K562 treated with DMSO at 1 percent for 12 hours (cell line): Measurements from ENCODE around the gene RNF224. TPM values are rescaled to one million over a fixed set of nuclear protein-coding genes. Genes with fewer than 3 reads are reported as not detected.

Source experiments
- total RNA-seq: library from RNA; unstranded; fragments of 300-600 nt; gene quantifications from 2 replicates; pipeline ENCODE4 v1.2.3, GENCODE V29; 2022; ENCODE audit not compliant: insufficient read depth

The RNF224 gene
- total RNA-seq, result not detected in 2 replicates

DNA sequence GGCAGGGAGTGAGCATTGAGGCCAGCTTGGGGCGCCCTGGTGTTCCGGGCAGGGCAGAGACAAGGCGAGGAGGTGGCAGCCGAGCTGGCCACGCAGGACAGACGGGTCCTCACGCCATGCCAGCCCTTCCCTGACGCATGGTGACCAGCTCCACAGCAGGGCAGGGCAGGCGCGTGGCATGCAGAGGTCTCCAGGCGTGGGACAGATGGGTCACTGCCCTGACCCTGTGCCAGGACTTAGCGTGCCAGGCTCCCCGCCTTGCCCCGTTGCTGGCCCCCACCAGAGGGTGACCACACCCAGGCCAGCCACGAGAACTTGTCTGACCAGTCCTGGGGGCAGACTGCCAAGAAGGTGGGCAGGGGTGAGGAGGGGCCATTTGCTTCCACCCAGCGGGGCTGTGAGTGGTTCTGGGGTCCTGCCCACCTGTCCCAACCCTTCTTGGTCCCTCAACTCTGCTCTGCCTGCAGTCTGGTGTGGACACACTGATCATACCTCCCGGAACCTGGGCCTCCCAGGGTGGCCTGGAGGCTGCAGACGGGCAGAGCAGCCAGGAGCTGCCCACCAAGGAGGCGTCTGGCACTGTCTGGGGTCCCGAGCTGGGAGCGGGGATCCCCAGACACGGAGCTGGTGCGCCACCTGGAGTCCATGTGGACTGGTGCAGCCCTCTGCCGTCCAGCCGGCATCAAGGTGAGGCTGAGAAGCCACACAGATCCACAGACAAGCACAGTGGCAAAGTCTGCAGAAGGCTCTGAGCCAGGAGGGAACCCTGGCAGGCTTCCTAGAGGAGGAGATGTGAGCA lies at the start of gene RNF224:
Gene RNF224 (plus strand): TSS at position 449 of the 799 bp plus-strand sequence. CDS start 834 bp downstream, outside the sequence.

DNA sequence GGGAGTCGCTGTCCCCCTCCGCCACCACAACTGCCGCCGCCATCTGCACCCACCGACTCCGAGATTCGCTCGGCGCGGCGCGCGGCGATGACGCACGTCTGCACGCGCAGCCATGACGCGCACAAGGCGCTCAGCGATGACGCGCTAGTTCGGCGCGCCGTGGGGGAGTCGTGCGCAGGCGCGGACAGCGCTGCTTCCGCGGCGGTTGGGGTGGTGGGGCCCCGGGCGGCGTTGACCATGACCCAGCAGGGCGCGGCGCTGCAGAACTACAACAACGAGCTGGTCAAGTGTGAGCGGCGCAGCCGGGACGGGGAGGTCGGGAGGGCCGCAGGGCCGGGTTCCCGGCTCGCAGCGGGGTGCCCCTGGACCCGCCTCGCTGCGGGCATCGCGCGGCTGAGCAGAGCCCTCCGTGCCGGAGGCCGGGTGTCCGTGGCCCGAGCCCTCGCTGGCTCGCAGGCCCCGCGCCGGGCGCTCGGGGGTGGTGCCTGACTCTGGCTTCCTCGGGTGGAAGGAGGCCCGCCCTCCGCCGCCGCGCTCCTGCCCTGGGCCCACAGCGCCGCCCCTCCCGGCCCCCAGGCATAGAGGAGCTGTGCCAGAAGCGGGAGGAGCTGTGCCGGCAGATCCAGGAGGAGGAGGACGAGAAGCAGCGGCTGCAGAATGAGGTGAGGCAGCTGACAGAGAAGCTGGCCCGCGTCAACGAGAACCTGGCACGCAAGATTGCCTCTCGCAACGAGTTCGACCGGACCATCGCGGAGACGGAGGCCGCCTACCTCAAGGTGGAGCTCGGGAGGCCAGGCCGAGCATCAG lies 38.6 kb upstream of the RNF224 start, which contains the start of the genes ANAPC2 and SSNA1:
Gene ANAPC2 (minus strand): TSS at position 71 of the 807 bp plus-strand sequence. CDS start 28 bp downstream, at position 43.
Gene SSNA1 (plus strand): TSS at position 187 of the 807 bp plus-strand sequence. CDS start 51 bp downstream, at position 238.

DNA sequence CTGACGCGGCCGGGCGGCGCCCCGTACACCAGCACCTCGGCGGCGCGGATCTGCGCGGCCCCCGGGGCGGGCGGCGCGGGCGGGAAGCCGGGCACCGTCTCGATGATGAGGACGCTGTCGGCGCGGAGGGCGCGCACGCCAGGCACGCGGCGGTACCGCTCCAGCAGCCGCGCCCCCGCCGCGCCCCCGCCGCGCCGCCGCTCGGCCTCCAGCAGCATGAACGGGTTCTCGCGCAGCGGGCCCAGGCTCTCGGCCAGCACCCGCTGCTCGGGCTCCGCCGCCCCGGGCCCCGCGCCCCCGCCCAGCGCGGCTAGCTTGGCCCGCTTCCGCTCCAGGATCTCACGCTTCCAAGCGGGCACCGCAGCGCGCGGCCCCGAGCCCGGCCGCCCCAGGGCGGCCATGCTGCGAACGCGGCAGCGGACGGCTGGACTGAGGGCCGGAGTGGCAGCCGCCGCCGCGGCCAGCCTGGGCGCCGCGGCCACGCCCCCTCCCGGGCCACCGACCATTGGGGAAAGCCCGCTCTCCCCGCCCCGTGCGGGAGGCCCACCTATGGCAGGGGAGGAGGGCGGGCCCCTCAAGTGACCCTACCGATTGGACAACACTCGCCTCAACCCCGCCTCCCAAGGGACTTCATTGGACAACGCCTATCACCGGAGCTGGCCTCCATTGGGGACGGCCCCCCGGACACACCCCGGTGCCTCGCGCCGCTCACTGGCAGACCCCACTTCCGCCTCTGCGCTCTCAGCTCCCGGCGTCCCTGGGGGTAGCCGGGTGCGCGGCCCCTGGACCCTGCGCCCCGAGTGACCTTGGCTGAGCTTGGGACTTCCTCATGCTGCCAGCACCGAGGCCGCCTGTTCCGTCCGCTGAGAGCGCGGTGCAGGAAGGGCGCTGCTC lies 26.7 kb upstream of the RNF224 start, which contains the start of gene TPRN:
Gene TPRN (minus strand): TSS at position 431 of the 894 bp plus-strand sequence. CDS start 30 bp downstream, at position 401.

DNA sequence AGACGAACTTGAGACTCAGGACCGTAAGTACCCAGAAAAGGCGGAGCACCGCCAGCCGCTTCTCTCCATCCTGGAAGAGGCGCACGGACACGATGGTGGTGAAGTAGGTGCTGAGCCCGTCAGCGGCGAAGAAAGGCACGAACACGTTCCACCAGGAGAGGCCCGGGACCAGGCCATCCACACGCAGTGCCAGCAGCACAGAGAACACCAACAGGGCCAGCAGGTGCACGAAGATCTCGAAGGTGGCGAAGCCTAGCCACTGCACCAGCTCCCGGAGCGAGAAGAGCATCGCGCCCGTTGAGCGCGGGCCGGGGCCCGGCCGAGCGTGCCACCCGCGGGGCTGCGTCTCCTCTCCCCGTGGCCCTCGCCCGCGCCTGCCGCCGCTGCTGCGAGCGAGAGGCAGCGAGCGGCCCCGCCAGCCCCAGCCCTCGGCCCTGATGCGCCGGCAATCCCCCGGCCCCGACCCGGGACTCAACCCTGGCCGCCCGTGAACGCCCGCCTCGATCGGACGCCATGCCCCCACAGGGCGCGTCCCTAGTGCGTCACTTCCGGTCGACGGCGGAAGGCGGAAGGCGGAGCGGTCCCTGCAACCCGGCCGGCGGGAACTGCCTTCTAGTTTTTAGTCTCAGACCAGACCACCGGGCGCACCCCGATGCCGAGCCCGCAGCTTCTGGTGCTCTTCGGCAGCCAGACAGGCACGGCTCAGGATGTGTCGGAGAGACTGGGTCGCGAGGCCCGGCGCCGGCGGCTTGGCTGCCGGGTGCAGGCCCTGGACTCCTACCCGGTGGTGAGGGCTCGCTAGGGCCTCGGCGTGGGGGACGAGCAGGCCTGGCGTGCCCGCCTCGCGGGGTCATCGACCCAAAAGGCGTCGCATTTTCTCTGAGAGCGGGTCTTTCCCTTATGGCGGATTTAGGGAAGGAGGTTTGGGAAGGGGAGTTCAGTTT lies 21.9 kb upstream of the RNF224 start, which contains the start of the genes NDOR1 and TMEM203:
Gene NDOR1 (plus strand): TSS at position 575 of the 944 bp plus-strand sequence. CDS start 78 bp downstream, at position 653.
Gene TMEM203 (minus strand): TSS at position 523 of the 944 bp plus-strand sequence. CDS start 234 bp downstream, at position 289.

DNA sequence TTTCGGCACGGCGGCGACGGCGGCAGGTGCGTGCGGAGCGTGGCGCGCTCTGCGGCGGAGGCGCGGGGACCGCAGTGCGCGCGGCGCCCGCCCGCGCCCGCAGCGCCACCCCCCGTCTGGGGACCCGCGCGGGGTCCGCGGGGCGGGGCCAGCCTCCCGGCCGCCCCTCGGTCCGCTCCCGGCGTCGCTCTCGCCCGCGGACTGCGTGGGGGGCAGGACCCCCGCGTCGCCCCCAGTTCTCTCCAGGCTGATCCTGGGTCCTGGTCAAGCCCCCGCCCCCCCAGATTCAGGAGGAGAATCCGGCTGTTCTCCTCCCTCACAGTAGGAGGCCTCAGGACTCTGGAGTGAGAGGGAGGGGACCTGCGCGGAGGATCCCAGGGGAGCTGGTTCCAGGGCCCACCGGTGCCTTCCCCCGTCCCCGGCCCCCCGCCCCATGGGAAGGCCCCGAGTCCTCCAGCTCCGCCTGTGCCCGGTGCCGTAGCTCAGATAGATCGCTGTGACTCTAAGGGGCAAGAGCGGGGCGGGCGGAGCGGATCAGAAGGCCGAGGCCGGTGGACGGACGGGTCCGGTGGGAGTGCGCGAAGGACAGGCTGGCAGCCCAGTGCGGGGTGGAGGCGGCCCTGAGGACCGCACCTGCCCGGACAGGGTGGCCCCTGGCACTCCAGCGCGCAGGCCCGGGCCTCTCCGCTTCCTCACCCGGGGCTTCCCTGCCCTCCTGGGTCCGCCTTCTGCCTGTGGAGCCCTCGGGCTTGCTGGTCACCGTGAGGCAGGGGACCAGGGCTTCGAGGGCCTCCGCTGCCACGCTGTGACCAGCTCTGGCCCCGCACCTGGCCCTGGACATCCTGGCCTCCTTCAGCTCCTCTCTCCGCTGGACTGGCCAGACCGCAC lies 4.9 kb upstream of the RNF224 start, which contains the start of gene RNF208:
Gene RNF208 (minus strand): TSS at position 51 of the 888 bp plus-strand sequence. CDS start 1,028 bp downstream, outside the sequence.

DNA sequence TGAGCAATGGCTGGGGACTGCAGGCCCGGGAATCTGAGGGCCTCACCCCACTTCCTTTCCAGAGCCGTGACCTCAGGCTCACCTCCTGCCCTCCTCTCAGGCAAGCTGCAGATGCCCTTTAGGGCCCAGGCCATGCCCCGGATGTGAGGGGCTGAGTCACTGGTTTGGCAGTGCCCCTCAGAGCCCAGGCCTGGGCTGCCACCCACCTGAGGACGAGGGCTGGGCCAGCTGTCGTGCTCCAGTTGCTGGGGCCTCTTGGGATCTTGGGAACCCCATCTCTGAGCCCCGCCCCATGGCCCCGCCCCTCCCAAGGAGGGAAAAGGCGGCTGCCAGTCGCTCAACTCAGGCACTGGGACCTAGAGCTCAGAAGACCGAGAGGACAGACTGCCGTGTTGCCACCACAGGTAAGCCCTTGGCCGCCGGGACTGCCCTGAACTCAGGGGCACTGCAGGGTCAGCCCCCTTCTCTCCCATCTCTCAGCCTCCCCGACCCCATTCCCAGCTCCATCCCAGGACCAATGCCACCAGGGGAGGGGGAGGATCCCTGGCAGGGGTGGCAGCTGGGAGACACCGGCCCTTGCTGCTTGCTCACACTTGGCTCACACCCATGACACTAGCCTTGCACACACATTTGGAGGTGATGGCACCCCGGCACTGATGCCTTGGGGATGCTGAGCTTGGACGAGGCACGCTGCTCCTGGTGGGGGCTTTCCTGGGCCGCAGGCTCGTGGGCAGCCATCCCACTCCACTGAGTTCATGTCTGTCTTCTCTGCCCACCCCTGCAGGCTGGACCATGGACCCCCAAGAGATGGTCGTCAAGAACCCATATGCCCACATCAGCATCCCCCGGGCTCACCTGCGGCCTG lies 2.2 kb upstream of the RNF224 start, which contains the start of gene CYSRT1:
Gene CYSRT1 (plus strand): TSS at position 345 of the 865 bp plus-strand sequence. CDS start 448 bp downstream, at position 793.

DNA sequence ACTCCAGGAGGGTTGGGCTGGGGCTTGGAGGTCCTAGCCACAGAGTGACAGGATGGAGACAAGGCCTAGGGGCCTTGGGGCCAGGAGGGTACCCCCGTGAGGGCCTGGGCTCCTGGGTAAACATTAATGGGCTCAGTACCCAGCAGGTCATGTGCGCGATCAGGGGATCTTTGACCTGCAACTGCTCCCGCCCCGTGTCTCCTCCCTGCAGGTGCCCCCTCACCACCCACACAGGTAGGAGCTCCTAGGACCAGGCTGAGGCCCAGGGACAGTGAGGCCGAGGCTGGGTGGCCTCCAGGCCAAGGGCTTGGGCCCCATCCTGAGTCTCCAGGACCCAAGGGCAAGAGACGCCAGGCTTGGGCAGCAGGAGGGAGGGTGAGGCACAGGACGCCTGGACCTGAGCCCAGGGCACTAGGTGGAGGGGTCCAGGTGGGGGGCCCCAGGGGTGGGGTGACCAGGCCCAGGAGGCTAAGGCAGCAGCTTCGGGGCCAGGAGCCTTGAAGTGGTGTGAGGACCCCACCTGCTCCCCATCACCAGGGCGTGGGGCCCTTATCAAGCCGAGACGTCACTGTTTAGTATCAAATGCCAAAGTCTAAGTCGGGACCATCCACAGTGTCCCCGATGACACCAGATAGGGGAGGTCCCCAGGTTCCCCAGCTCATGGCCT lies 3.5 kb downstream of the RNF224 start, which contains the start of gene SLC34A3:
Gene SLC34A3 (plus strand): TSS at position 197 of the 667 bp plus-strand sequence. CDS start 802 bp downstream, outside the sequence.

DNA sequence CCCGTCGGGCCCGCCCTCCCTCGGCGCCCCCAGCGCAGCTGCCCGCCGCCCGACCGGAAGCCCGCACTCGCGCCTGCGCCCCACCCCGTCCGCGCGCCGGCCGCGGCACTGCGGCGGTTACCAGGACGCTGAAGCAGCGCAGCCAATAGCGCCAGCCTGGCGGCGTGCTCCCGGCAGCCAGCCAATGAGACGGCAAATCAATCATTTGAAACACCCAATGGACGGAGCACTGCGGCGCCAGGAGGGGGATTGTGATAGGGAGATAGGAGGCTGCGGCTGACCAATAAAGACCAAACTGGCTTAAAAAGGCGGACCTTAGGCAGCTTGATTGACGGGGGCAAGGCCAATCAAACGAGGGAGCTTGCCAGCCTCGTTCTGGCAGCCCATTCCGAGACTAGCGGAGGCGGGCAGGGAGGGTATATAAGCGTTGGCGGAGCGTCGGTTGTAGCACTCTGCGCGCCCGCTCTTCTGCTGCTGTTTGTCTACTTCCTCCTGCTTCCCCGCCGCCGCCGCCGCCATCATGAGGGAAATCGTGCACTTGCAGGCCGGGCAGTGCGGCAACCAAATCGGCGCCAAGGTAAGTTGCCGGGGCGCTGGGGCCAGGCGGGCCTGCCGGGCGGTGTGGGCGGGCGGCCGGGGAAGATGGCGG lies 13.7 kb downstream of the RNF224 start, which contains the start of gene TUBB4B:
Gene TUBB4B (plus strand): TSS at position 447 of the 649 bp plus-strand sequence. CDS start 74 bp downstream, at position 521.

DNA sequence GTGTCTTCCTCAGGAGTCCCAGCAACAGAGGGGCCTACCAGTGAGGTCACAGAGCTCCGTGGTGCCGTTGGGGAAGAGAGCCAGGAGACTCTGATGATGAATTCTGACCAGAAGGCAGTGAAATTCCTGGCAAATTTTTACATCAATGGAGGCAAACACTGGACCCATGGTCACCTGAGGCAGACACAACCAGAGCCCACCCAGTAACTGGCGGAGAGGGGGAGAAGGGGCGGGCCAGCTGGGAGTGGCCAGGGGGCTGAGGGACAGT lies 23.8 kb downstream of the RNF224 start, which contains the start of gene STPG3:
Gene STPG3 (plus strand): TSS at position 93 of the 268 bp plus-strand sequence. CDS start 1 bp downstream, at position 94.

DNA sequence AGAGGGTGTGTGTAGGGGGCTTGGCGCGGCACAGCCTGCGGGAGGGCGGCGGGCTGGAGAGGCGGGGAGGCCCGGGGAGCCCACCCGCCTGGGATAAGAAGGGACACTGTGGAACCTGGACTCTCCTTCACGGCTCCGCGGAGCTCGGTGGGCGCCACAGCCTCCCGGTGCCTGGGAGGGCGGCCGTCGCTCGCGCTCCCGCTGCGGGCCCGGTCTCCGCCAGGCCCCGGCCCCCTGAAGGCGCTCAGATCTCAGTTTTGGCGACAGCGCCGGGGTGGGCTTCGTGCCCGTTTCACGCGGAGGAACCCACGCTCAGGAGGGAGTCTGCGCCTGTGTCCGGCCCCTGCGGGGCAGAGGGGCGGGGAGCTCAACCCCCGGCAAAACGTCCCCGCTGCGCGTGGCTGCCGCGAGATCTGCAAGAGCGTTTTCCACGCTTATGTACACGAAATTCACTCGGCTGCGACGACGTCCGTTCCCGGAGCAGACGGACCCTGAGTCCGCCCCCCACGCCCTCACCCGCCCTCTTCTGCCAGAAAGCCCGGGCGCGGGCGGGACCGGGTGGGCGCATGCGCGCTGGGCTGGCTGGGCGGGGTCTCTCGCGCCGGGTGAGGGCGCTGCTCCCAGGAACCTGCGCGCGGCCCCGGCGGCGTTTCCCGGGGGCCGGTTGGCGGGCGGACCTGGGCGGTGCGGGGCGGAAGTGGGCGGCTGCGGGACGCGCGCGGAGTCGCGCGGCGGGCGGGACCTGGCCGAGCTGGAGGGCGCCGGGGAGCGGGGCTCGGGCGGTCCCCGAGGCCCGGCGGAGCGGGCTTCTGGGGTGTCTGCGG lies 27.5 kb downstream of the RNF224 start, which contains the start of gene NELFB:
Gene NELFB (plus strand): TSS at position 704 of the 824 bp plus-strand sequence.

DNA sequence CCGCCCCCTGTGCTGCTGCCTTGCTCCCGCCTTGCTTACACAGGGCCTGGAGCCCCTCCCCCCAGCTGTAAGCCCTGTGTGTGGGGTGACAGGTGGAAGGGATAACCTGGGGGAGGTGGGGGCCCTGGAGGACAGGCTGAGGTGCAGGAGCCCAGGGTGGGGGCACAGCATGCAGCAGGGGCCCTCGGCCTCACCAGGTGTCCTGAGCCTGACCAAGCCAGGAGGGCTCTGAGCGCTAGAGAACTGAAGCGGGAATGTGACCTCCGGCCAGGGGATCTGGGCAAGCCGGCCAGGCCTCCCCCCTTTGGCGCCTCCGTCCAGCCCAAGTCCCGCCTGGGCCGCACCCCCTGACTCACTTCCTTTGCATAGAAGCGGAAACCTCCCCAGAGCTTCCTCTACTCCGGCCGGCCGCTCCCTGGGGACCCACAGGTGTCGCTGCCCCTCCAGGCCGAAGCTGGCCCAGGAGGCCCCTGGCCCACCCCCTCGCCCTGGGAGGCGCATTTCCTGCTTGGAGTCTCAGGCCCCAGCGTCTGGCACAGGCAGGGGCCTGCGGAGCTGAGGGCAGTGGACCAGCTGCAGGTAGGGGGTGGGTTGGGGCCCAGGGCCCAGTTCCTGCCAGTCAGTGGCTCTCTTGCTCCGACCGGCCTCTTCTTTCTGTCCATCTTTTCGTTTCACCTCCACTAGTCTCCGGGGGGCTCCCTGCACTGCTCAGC lies 50.2 kb downstream of the RNF224 start, which contains the start of gene TOR4A:
Gene TOR4A (plus strand): TSS at position 398 of the 713 bp plus-strand sequence. CDS start 964 bp downstream, outside the sequence.

